ENCODE results near the gene CEACAM21.
"Not testable (repeated sequence)": the region's sequence is repeated elsewhere in the genome, so short reads cannot be mapped to it uniquely, and the experiment has no call there.

Gene CEACAM21

GRCh38 chr19:41577833-41578232 lies 1.9 kb downstream of the CEACAM21 start:
- Histone ChIP-seq H3K18ac (ENCODE audit: low read length) (no peak overlapping the region), H3K23ac (ENCODE audit: low read length) (no peak overlapping the region), H3K9ac (ENCODE audit: low read length) (no peak overlapping the region), H2BK5ac (ENCODE audit: low read depth, low read length, poor library complexity) (no peak overlapping the region), H3K79me2 (ENCODE audit: control insufficient read depth, insufficient read depth, low read length, poor library complexity) (no peaks in the 10 kb centered on the region), H3K14ac (ENCODE audit: low read length) (no peak overlapping the region), H3K4me2 (ENCODE audit: low read length) (no peak overlapping the region), H3K36me3 (ENCODE audit: control insufficient read depth in 1 of 2, insufficient read depth in 2 of 2, low read length in 2 of 2) (no peaks in the 10 kb centered on the region), H3K9me3 (ENCODE audit: insufficient read depth, low read depth, low read length) (peaks cover 40% of the 10 kb centered on the region), H3K79me1 (ENCODE audit: low read length) (no peaks in the 10 kb centered on the region), H3K27me3 (ENCODE audit: insufficient read depth, low read length) (no peaks in the 10 kb centered on the region), H3K4me3 (ENCODE audit: low read depth, low read length) (no peak overlapping the region), H3K27ac (ENCODE audit: low read depth, low read length) (no peak overlapping the region), H3K4ac (ENCODE audit: low read depth, low read length) (no peak overlapping the region), H2BK120ac (ENCODE audit: insufficient read depth, low read length, poor library complexity) (no peak overlapping the region), H3K4me1 (ENCODE audit: control insufficient read depth in 1 of 2, insufficient read depth in 2 of 2, low read length in 2 of 2) (no peaks in the 10 kb centered on the region), H4K91ac (ENCODE audit: low read depth, low read length) (no peak overlapping the region), H4K12ac (ENCODE audit: low read depth, low read length) (no peak overlapping the region), H2AFZ (ENCODE audit: insufficient read depth, low read length, poor library complexity) (no peak overlapping the region), H2AK5ac (ENCODE audit: low read length) (no peak overlapping the region), H4K8ac (ENCODE audit: low read depth, low read length) (no peak overlapping the region), H2BK12ac (ENCODE audit: low read length) (no peak overlapping the region)
- DNase-seq, result no peak
- no CpG with 5 or more reads among the region's 2 CpGs for WGBS (ENCODE audit: extremely low coverage, insufficient coverage, insufficient read length)

- Histone ChIP-seq H4K8ac (ENCODE audit: low read depth, low read length) (no peak overlapping the region), H3K4me3 (ENCODE audit: low read depth, low read length) (no peak overlapping the region), H3K79me1 (ENCODE audit: low read length) (no peaks in the 10 kb centered on the region), H2AFZ (ENCODE audit: insufficient read depth, low read length, poor library complexity) (no peak overlapping the region), H2BK5ac (ENCODE audit: low read depth, low read length, poor library complexity) (no peak overlapping the region), H2BK12ac (ENCODE audit: low read length) (no peak overlapping the region), H3K9ac (ENCODE audit: low read length) (no peak overlapping the region), H3K14ac (ENCODE audit: low read length) (no peak overlapping the region), H3K27ac (ENCODE audit: low read depth, low read length) (no peak overlapping the region), H2BK120ac (ENCODE audit: insufficient read depth, low read length, poor library complexity) (no peak overlapping the region), H3K4ac (ENCODE audit: low read depth, low read length) (no peak overlapping the region), H3K23ac (ENCODE audit: low read length) (no peak overlapping the region), H2AK5ac (ENCODE audit: low read length) (no peak overlapping the region), H3K27me3 (ENCODE audit: insufficient read depth, low read length) (no peaks in the 10 kb centered on the region), H3K9me3 (ENCODE audit: insufficient read depth, low read depth, low read length) (peaks cover 42% of the 10 kb centered on the region), H3K4me2 (ENCODE audit: low read length) (no peak overlapping the region), H4K12ac (ENCODE audit: low read depth, low read length) (no peak overlapping the region), H3K79me2 (ENCODE audit: control insufficient read depth, insufficient read depth, low read length, poor library complexity) (no peaks in the 10 kb centered on the region), H3K36me3 (ENCODE audit: control insufficient read depth in 1 of 2, insufficient read depth in 2 of 2, low read length in 2 of 2) (no peaks in the 10 kb centered on the region), H3K18ac (ENCODE audit: low read length) (no peak overlapping the region), H4K91ac (ENCODE audit: low read depth, low read length) (no peak overlapping the region), H3K4me1 (ENCODE audit: control insufficient read depth in 1 of 2, insufficient read depth in 2 of 2, low read length in 2 of 2) (no peaks in the 10 kb centered on the region)
- WGBS (ENCODE audit: extremely low coverage, insufficient coverage, insufficient read length), result no CpG with 5 or more reads among the region's 2 CpGs
- DNase-seq, result no peak
These were observed 2.9 kb downstream of the CEACAM21 start for GRCh38 chr19:41578886-41579285.

DNA sequence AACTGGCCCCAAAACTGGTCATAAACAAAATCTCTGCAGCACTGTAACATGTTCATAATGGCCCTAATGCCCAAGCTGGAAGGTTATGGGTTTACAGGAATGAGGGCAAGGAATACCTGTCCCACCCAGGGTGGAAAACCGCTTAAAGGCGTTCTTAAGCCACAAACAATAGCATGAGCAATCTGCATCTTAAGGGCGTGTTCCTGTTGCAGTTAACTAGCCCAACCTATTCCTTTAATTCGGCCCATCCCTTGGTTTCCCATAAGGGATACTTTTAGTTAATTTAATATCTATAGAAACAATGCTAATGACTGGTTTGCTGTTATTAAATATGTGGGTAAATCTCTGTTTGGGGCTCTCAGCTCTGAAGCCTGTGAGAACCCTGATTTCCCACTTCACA lies 5.1 kb downstream of the CEACAM21 start:
- not testable (repeated sequence) for H3K27ac ChIP-seq (ENCODE audit: low read depth, low read length); H2BK12ac ChIP-seq (ENCODE audit: low read length); DNase-seq; H3K4me1 ChIP-seq (ENCODE audit: control insufficient read depth in 1 of 2, insufficient read depth in 2 of 2, low read length in 2 of 2); H3K79me2 ChIP-seq (ENCODE audit: control insufficient read depth, insufficient read depth, low read length, poor library complexity); H3K18ac ChIP-seq (ENCODE audit: low read length); H3K23ac ChIP-seq (ENCODE audit: low read length); H2AFZ ChIP-seq (ENCODE audit: insufficient read depth, low read length, poor library complexity); H3K14ac ChIP-seq (ENCODE audit: low read length); H4K12ac ChIP-seq (ENCODE audit: low read depth, low read length); H3K4me3 ChIP-seq (ENCODE audit: low read depth, low read length); H3K4me2 ChIP-seq (ENCODE audit: low read length); H3K27me3 ChIP-seq (ENCODE audit: insufficient read depth, low read length); H4K8ac ChIP-seq (ENCODE audit: low read depth, low read length); H3K79me1 ChIP-seq (ENCODE audit: low read length); H2AK5ac ChIP-seq (ENCODE audit: low read length); H4K91ac ChIP-seq (ENCODE audit: low read depth, low read length); H2BK5ac ChIP-seq (ENCODE audit: low read depth, low read length, poor library complexity); H3K4ac ChIP-seq (ENCODE audit: low read depth, low read length); H3K9ac ChIP-seq (ENCODE audit: low read length); H3K36me3 ChIP-seq (ENCODE audit: control insufficient read depth in 1 of 2, insufficient read depth in 2 of 2, low read length in 2 of 2); H2BK120ac ChIP-seq (ENCODE audit: insufficient read depth, low read length, poor library complexity)
- H3K9me3 ChIP-seq (ENCODE audit: insufficient read depth, low read depth, low read length), result peaks cover 53% of the 10 kb centered on the region
- no CpG with 5 or more reads among the region's 4 CpGs for WGBS (ENCODE audit: extremely low coverage, insufficient coverage, insufficient read length)

DNA sequence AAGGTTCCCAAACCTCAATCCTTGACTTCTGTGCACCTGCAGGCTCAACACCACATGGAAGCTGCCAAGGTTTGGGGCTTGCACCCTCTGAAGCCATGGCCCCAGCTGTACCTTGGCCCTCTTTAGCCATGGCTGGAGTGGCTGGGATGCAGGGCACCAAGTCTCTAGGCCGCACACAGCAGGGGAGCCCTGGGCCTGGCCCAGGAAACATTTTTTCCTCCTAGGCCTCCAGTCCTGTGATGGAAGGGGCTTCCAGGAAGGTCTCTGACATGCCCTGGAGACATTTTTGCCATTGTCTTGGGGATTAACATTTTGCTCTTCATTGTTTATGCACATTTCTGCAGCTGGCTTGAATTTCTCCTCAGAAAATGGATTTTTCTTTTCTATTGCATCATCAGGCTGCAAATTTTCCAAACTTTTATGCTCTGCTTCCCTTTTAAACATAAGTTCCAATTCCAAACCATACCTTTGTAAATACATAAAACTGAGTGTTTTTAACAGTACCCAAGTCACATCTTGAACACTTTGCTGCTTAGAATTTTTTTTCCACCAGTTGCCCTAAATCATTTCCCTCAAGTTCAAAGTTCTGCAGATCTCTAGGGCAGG lies 6.7 kb downstream of the CEACAM21 start:
- H3K79me1 ChIP-seq (ENCODE audit: low read length); H3K27me3 ChIP-seq (ENCODE audit: insufficient read depth, low read length); H3K4me3 ChIP-seq (ENCODE audit: low read depth, low read length); H4K91ac ChIP-seq (ENCODE audit: low read depth, low read length); H2BK12ac ChIP-seq (ENCODE audit: low read length); H3K4me1 ChIP-seq (ENCODE audit: control insufficient read depth in 1 of 2, insufficient read depth in 2 of 2, low read length in 2 of 2); H3K27ac ChIP-seq (ENCODE audit: low read depth, low read length); H3K79me2 ChIP-seq (ENCODE audit: control insufficient read depth, insufficient read depth, low read length, poor library complexity); H3K4ac ChIP-seq (ENCODE audit: low read depth, low read length); H2AK5ac ChIP-seq (ENCODE audit: low read length); H3K18ac ChIP-seq (ENCODE audit: low read length); DNase-seq; H2BK5ac ChIP-seq (ENCODE audit: low read depth, low read length, poor library complexity); H3K4me2 ChIP-seq (ENCODE audit: low read length); H4K12ac ChIP-seq (ENCODE audit: low read depth, low read length); H4K8ac ChIP-seq (ENCODE audit: low read depth, low read length); H3K14ac ChIP-seq (ENCODE audit: low read length); H3K36me3 ChIP-seq (ENCODE audit: control insufficient read depth in 1 of 2, insufficient read depth in 2 of 2, low read length in 2 of 2); H3K23ac ChIP-seq (ENCODE audit: low read length); H2BK120ac ChIP-seq (ENCODE audit: insufficient read depth, low read length, poor library complexity); H2AFZ ChIP-seq (ENCODE audit: insufficient read depth, low read length, poor library complexity); H3K9ac ChIP-seq (ENCODE audit: low read length): not testable (repeated sequence)
- no CpG with 5 or more reads among the region's 1 CpG for WGBS (ENCODE audit: extremely low coverage, insufficient coverage, insufficient read length)
- H3K9me3 ChIP-seq (ENCODE audit: insufficient read depth, low read depth, low read length), result peaks cover 51% of the 10 kb centered on the region

Data from trophoblast cell (in vitro differentiated cells and primary cell).